HEK293T (cell line): Measurements from ENCODE around the gene FADD.
"Not testable (repeated sequence)": the region's sequence is repeated elsewhere in the genome, so short reads cannot be mapped to it uniquely, and the experiment has no call there.

Experiments used
- ARNT ChIP-seq: fragments of 450-650 bp; IDR thresholded peaks from 2 replicates; pipeline ENCODE4 v1.6.1; 2017; ENCODE audit warnings: mild to moderate bottlenecking
- BHLHE40 ChIP-seq: fragments of 450-650 bp; IDR thresholded peaks from 2 replicates; pipeline ENCODE4 v1.6.1; 2016; ENCODE audit warnings: mild to moderate bottlenecking, moderate library complexity, borderline replicate concordance
- CTBP1 ChIP-seq: fragments of 450-650 bp; IDR thresholded peaks from 2 replicates; pipeline ENCODE4 v1.6.1; 2016; ENCODE audit warnings: borderline replicate concordance
- FOXK2 ChIP-seq: fragments of 450-650 bp; IDR thresholded peaks from 2 replicates; pipeline ENCODE4 v1.6.1; 2016; ENCODE audit warnings: mild to moderate bottlenecking
- FOXM1 ChIP-seq: fragments of 450-650 bp; IDR thresholded peaks from 2 replicates; pipeline ENCODE4 v1.6.1; 2017; ENCODE audit warnings: mild to moderate bottlenecking, borderline replicate concordance
- HDGF ChIP-seq: fragments of 450-650 bp; IDR thresholded peaks from 2 replicates; pipeline ENCODE4 v1.6.1; 2017; ENCODE audit warnings: antibody characterized with exemption, borderline replicate concordance
- L3MBTL2 ChIP-seq: fragments of 450-650 bp; conservative IDR thresholded peaks from 2 replicates; pipeline ENCODE4 v1.6.1; 2016; ENCODE audit warnings: mild to moderate bottlenecking
- SUZ12 ChIP-seq: fragments of 450-650 bp; IDR thresholded peaks from 2 replicates; pipeline ENCODE4 v1.6.1; 2016; ENCODE audit warnings: mild to moderate bottlenecking
- ZNF384 ChIP-seq: fragments of 450-650 bp; IDR thresholded peaks from 2 replicates; pipeline ENCODE4 v1.6.1; 2016
- TF ChIP-seq, protein P1 (sequence below): fragments of 450-650 bp; IDR thresholded peaks from 2 replicates; pipeline ENCODE4 v1.6.1; 2016

DNA sequence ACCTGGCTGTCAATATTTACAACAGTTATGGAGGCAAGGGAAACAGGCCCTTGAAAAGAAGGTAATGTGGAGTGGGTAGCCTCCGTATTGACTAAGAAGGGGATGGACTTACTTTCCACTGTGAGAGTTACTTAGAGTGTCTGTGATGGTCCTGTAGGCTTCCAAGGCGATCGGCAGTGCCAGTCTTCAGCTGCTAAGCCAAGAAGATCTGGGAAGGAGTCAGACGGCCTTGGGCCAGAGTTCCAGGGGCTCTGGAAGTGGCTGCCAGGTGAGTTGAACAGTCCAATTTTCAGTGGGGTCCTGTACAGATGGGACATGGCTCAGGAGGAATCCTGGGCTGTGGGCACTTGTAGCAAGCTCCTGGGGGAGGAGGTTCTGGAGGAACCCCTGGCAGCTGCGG lies 14.3 kb downstream of the FADD start:
- TF ChIP-seq ZNF384, FOXM1, SUZ12, BHLHE40, ARNT, L3MBTL2, CTBP1, HDGF, FOXK2: not testable (repeated sequence)
- TF ChIP-seq, protein P1, sequence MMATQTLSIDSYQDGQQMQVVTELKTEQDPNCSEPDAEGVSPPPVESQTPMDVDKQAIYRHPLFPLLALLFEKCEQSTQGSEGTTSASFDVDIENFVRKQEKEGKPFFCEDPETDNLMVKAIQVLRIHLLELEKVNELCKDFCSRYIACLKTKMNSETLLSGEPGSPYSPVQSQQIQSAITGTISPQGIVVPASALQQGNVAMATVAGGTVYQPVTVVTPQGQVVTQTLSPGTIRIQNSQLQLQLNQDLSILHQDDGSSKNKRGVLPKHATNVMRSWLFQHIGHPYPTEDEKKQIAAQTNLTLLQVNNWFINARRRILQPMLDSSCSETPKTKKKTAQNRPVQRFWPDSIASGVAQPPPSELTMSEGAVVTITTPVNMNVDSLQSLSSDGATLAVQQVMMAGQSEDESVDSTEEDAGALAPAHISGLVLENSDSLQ = not testable (repeated sequence)
